Measurements from ENCODE around the gene CEMIP.

The CEMIP gene

GRCh38 chr15:80976851-80977250, 197.7 kb downstream of the CEMIP start:
- peaks cover 0 to 2% of the 10 kb centered on the region in 2 donors for H3K4me1 ChIP-seq (ENCODE audit: control insufficient read depth in 2 of 2, insufficient read depth in 2 of 2, low read length in 2 of 2)
- peaks cover 18 to 25% of the 10 kb centered on the region in 2 donors for H3K36me3 ChIP-seq (ENCODE audit: control insufficient read depth in 2 of 2, insufficient read depth in 2 of 2, low read length in 2 of 2)
- H3K27ac ChIP-seq (ENCODE audit: low read depth in 2 of 2, low read length in 2 of 2) = no peak overlapping the region

GRCh38 chr15:80977627-80978036, 198.5 kb downstream of the CEMIP start:
- H3K9me3 ChIP-seq (ENCODE audit: control insufficient read depth in 2 of 2, low read length in 2 of 2) = no peaks in the 10 kb centered on the region
- H3K4me1 ChIP-seq (ENCODE audit: control insufficient read depth in 2 of 2, insufficient read depth in 2 of 2, low read length in 2 of 2) = peaks cover 0 to 2% of the 10 kb centered on the region in 2 donors
- no peak overlapping the region for H3K9ac ChIP-seq (ENCODE audit: low read depth in 1 of 2, low read length in 2 of 2)
- H3K27me3 ChIP-seq (ENCODE audit: control insufficient read depth in 2 of 2, insufficient read depth in 2 of 2, low read length in 2 of 2) = no peaks in the 10 kb centered on the region
- no peak overlapping the region for H3K4me3 ChIP-seq (ENCODE audit: low read length in 2 of 2)
- H3K27ac ChIP-seq (ENCODE audit: low read depth in 2 of 2, low read length in 2 of 2) = no peak overlapping the region
- peaks cover 23 to 28% of the 10 kb centered on the region in 2 donors for H3K36me3 ChIP-seq (ENCODE audit: control insufficient read depth in 2 of 2, insufficient read depth in 2 of 2, low read length in 2 of 2)

More at GRCh38 chr15:80976851-80977250, 197.7 kb downstream of the CEMIP start:
- Histone ChIP-seq H3K27me3 (ENCODE audit: control insufficient read depth in 2 of 2, insufficient read depth in 2 of 2, low read length in 2 of 2) (no peaks in the 10 kb centered on the region), H3K4me3 (ENCODE audit: low read length in 2 of 2) (no peak overlapping the region), H3K9me3 (ENCODE audit: control insufficient read depth in 2 of 2, low read length in 2 of 2) (no peaks in the 10 kb centered on the region), H3K9ac (ENCODE audit: low read depth in 1 of 2, low read length in 2 of 2) (no peak overlapping the region)

GRCh38 chr15:80978685-80979329, 199.6 kb downstream of the CEMIP start:
- no peak overlapping the region for H3K27ac ChIP-seq (ENCODE audit: low read depth in 2 of 2, low read length in 2 of 2)
- no peak overlapping the region for H3K9ac ChIP-seq (ENCODE audit: low read depth in 1 of 2, low read length in 2 of 2)
- H3K4me1 ChIP-seq (ENCODE audit: control insufficient read depth in 2 of 2, insufficient read depth in 2 of 2, low read length in 2 of 2) = peaks cover 0 to 2% of the 10 kb centered on the region in 2 donors
- H3K36me3 ChIP-seq (ENCODE audit: control insufficient read depth in 2 of 2, insufficient read depth in 2 of 2, low read length in 2 of 2) = peaks cover 23 to 27% of the 10 kb centered on the region in 2 donors
- H3K4me3 ChIP-seq (ENCODE audit: low read length in 2 of 2) = no peak overlapping the region
- no peaks in the 10 kb centered on the region for H3K27me3 ChIP-seq (ENCODE audit: control insufficient read depth in 2 of 2, insufficient read depth in 2 of 2, low read length in 2 of 2)
- H3K9me3 ChIP-seq (ENCODE audit: control insufficient read depth in 2 of 2, low read length in 2 of 2) = no peaks in the 10 kb centered on the region

GRCh38 chr15:80979538-80980200, 200.5 kb downstream of the CEMIP start:
- Histone ChIP-seq H3K4me1 (ENCODE audit: control insufficient read depth in 2 of 2, insufficient read depth in 2 of 2, low read length in 2 of 2) (peaks cover 0 to 2% of the 10 kb centered on the region in 2 donors), H3K27ac (ENCODE audit: low read depth in 2 of 2, low read length in 2 of 2) (no peak overlapping the region), H3K4me3 (ENCODE audit: low read length in 2 of 2) (no peak overlapping the region), H3K36me3 (ENCODE audit: control insufficient read depth in 2 of 2, insufficient read depth in 2 of 2, low read length in 2 of 2) (peaks cover 23 to 24% of the 10 kb centered on the region in 2 donors), H3K9me3 (ENCODE audit: control insufficient read depth in 2 of 2, low read length in 2 of 2) (no peaks in the 10 kb centered on the region), H3K9ac (ENCODE audit: low read depth in 1 of 2, low read length in 2 of 2) (no peak overlapping the region), H3K27me3 (ENCODE audit: control insufficient read depth in 2 of 2, insufficient read depth in 2 of 2, low read length in 2 of 2) (no peaks in the 10 kb centered on the region)

- no peak overlapping the region for H3K27ac ChIP-seq (ENCODE audit: low read depth in 2 of 2, low read length in 2 of 2)
- no peaks in the 10 kb centered on the region for H3K27me3 ChIP-seq (ENCODE audit: control insufficient read depth in 2 of 2, insufficient read depth in 2 of 2, low read length in 2 of 2)
- peaks cover 19 to 23% of the 10 kb centered on the region in 2 donors for H3K36me3 ChIP-seq (ENCODE audit: control insufficient read depth in 2 of 2, insufficient read depth in 2 of 2, low read length in 2 of 2)
- H3K9me3 ChIP-seq (ENCODE audit: control insufficient read depth in 2 of 2, low read length in 2 of 2) = no peaks in the 10 kb centered on the region
- H3K4me3 ChIP-seq (ENCODE audit: low read length in 2 of 2) = no peak overlapping the region
- peaks cover 0 to 2% of the 10 kb centered on the region in 2 donors for H3K4me1 ChIP-seq (ENCODE audit: control insufficient read depth in 2 of 2, insufficient read depth in 2 of 2, low read length in 2 of 2)
- no peak overlapping the region for H3K9ac ChIP-seq (ENCODE audit: low read depth in 1 of 2, low read length in 2 of 2)
Measured at GRCh38 chr15:80982205-80982604, 203.0 kb downstream of the CEMIP start.

- Histone ChIP-seq H3K4me1 (ENCODE audit: control insufficient read depth in 2 of 2, insufficient read depth in 2 of 2, low read length in 2 of 2) (no peaks in the 10 kb centered on the region), H3K9ac (ENCODE audit: low read depth in 1 of 2, low read length in 2 of 2) (no peak overlapping the region), H3K4me3 (ENCODE audit: low read length in 2 of 2) (no peak overlapping the region), H3K36me3 (ENCODE audit: control insufficient read depth in 2 of 2, insufficient read depth in 2 of 2, low read length in 2 of 2) (peaks cover 19 to 23% of the 10 kb centered on the region in 2 donors), H3K9me3 (ENCODE audit: control insufficient read depth in 2 of 2, low read length in 2 of 2) (no peaks in the 10 kb centered on the region), H3K27ac (ENCODE audit: low read depth in 2 of 2, low read length in 2 of 2) (no peak overlapping the region), H3K27me3 (ENCODE audit: control insufficient read depth in 2 of 2, insufficient read depth in 2 of 2, low read length in 2 of 2) (no peaks in the 10 kb centered on the region)
Measured at GRCh38 chr15:80982839-80983238, 203.7 kb downstream of the CEMIP start.

- Histone ChIP-seq H3K27me3 (ENCODE audit: control insufficient read depth in 2 of 2, insufficient read depth in 2 of 2, low read length in 2 of 2) (no peaks in the 10 kb centered on the region), H3K9ac (ENCODE audit: low read depth in 1 of 2, low read length in 2 of 2) (no peak overlapping the region), H3K4me1 (ENCODE audit: control insufficient read depth in 2 of 2, insufficient read depth in 2 of 2, low read length in 2 of 2) (peaks cover 10 to 13% of the 10 kb centered on the region in 2 donors), H3K9me3 (ENCODE audit: control insufficient read depth in 2 of 2, low read length in 2 of 2) (no peaks in the 10 kb centered on the region), H3K27ac (ENCODE audit: low read depth in 2 of 2, low read length in 2 of 2) (no peak overlapping the region), H3K4me3 (ENCODE audit: low read length in 2 of 2) (no peak overlapping the region), H3K36me3 (ENCODE audit: control insufficient read depth in 2 of 2, insufficient read depth in 2 of 2, low read length in 2 of 2) (peaks cover 10 to 11% of the 10 kb centered on the region in 2 donors)
Measured at GRCh38 chr15:80984856-80985255, 205.7 kb downstream of the CEMIP start.

- no peaks in the 10 kb centered on the region for H3K27me3 ChIP-seq (ENCODE audit: control insufficient read depth in 2 of 2, insufficient read depth in 2 of 2, low read length in 2 of 2)
- H3K4me3 ChIP-seq (ENCODE audit: low read length in 2 of 2) = no peak overlapping the region
- no peaks in the 10 kb centered on the region for H3K9me3 ChIP-seq (ENCODE audit: control insufficient read depth in 2 of 2, low read length in 2 of 2)
- no peak overlapping the region for H3K9ac ChIP-seq (ENCODE audit: low read depth in 1 of 2, low read length in 2 of 2)
- H3K36me3 ChIP-seq (ENCODE audit: control insufficient read depth in 2 of 2, insufficient read depth in 2 of 2, low read length in 2 of 2) = peaks cover 4 to 5% of the 10 kb centered on the region in 2 donors
- H3K27ac ChIP-seq (ENCODE audit: low read depth in 2 of 2, low read length in 2 of 2) = no peak overlapping the region
- peaks cover 18 to 24% of the 10 kb centered on the region in 2 donors for H3K4me1 ChIP-seq (ENCODE audit: control insufficient read depth in 2 of 2, insufficient read depth in 2 of 2, low read length in 2 of 2)
Measured at GRCh38 chr15:80985981-80986380, 206.8 kb downstream of the CEMIP start.

GRCh38 chr15:80986487-80986886, 207.3 kb downstream of the CEMIP start:
- Histone ChIP-seq H3K9me3 (ENCODE audit: control insufficient read depth in 2 of 2, low read length in 2 of 2) (no peaks in the 10 kb centered on the region), H3K4me3 (ENCODE audit: low read length in 2 of 2) (no peak overlapping the region), H3K36me3 (ENCODE audit: control insufficient read depth in 2 of 2, insufficient read depth in 2 of 2, low read length in 2 of 2) (peaks cover 4 to 5% of the 10 kb centered on the region in 2 donors), H3K9ac (ENCODE audit: low read depth in 1 of 2, low read length in 2 of 2) (no peak overlapping the region), H3K27me3 (ENCODE audit: control insufficient read depth in 2 of 2, insufficient read depth in 2 of 2, low read length in 2 of 2) (no peaks in the 10 kb centered on the region), H3K27ac (ENCODE audit: low read depth in 2 of 2, low read length in 2 of 2) (no peak overlapping the region), H3K4me1 (ENCODE audit: control insufficient read depth in 2 of 2, insufficient read depth in 2 of 2, low read length in 2 of 2) (peaks cover 18 to 29% of the 10 kb centered on the region in 2 donors)

- H3K9me3 ChIP-seq (ENCODE audit: control insufficient read depth in 2 of 2, low read length in 2 of 2) = no peaks in the 10 kb centered on the region
- H3K4me1 ChIP-seq (ENCODE audit: control insufficient read depth in 2 of 2, insufficient read depth in 2 of 2, low read length in 2 of 2) = peaks cover 18 to 29% of the 10 kb centered on the region in 2 donors
- H3K27me3 ChIP-seq (ENCODE audit: control insufficient read depth in 2 of 2, insufficient read depth in 2 of 2, low read length in 2 of 2) = no peaks in the 10 kb centered on the region
- H3K9ac ChIP-seq (ENCODE audit: low read depth in 1 of 2, low read length in 2 of 2) = peak overlapping the region in 1 of 2 donors; percentile 86
- no peak overlapping the region for H3K27ac ChIP-seq (ENCODE audit: low read depth in 2 of 2, low read length in 2 of 2)
- no peaks in the 10 kb centered on the region for H3K36me3 ChIP-seq (ENCODE audit: control insufficient read depth in 2 of 2, insufficient read depth in 2 of 2, low read length in 2 of 2)
- H3K4me3 ChIP-seq (ENCODE audit: low read length in 2 of 2) = peak overlapping the region; percentile 93 to 99
Measured at GRCh38 chr15:80988148-80988796, 209.1 kb downstream of the CEMIP start.
